Activated CD4-positive, alpha-beta T cell treated with anti-CD3 and anti-CD28 coated beads, Interleukin-2, Interleukin-6, amounts not matched to agents 100 ng/mL and 50 ng/mL, durations not matched to agents 16 hours and 8 hours (primary cell): Measurements from ENCODE around the gene TEX22.
A peak's percentile ranks its signal among the peaks of the same experiment; 100 is the strongest.
"Not testable (repeated sequence)": the region's sequence is repeated elsewhere in the genome, so short reads cannot be mapped to it uniquely, and the experiment has no call there.

Experiments
- DNase-seq: peaks from one replicate; pipeline ENCODE4 v3.0.0-alpha.2; 2020

Gene TEX22, protein sequence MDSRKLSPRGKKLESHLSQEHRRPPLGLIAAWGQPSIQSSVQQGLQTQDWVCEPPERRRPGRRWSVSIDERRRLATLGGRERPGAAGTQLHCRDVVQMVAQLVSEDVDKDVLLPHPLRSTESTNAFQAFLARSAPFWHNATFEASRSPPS

DNA sequence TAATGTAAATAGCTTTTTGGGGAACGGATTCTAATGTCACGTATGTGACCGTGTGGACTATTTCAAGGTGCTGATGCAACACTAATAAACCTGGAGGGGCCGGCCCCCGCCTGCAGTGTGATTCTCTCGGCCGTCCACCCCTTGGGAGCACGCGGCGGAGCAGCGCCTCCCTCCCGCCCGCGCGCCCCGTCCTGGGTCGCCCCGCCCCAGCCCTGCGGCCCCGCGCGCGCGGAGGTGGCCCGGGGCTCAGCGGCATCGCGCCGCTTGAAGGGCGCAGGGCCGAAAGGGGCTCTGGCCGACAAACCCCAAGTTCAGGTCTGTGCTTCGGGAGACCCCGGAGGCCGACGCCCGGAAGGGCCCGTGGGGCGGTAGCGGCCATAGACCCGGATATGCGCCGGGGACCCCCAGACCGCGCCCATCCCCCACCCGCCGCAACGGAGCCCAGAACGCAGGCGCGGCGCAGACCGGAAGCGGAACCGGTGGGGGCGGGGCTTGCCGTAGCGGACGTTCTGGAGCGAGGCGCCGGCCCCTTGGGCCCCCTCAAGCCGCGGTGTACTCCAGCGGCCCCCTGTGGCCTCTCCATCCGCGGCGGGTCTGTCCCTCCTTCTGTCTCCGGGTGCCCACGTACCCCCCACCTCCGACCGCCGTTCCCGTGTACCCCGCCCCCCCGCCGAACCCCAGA, at the start of gene TEX22:
TSS of gene TEX22 (plus strand) at position 495 of the 682 bp plus-strand sequence. CDS start 803 bp downstream, outside the sequence.
- DNase-seq = peak; percentile 92

DNA sequence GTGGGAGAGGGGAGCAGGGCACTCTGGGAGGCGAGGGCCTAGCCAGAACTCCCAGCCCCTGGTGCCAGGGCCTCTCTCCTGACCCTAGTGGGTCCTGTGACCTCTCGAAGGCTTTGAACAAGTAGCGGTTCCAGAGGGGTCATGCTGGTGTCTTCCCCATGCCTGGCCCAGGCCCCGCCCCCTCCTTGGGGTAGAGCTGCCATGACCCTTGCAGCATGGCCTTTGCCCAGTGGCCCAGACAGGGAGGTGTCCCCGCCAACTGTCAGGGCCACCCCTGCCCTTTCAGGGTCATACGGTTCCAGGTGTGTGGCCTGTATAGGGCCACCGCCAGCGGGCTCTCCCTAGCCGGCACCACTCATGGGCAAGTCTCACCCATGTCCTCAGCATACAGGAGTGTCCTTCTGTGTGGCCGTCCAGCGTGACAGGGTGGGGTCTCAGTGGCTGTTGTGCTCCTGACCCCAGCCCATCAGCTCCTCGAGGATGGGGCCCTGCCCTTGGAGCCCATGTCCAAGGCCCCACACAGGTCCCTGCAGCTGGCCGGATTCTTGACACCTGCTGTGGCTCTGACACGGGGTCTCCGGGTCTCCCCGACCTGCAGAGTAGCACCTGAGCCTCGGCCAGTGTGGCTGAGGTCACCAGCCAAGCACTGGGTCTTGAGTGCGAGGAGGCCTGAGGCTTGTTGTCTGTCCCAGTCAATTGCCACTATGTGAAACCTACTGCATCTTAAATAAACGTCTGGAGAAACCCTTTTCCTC, 49.2 kb upstream of the TEX22 start:
- no peak for DNase-seq

DNA sequence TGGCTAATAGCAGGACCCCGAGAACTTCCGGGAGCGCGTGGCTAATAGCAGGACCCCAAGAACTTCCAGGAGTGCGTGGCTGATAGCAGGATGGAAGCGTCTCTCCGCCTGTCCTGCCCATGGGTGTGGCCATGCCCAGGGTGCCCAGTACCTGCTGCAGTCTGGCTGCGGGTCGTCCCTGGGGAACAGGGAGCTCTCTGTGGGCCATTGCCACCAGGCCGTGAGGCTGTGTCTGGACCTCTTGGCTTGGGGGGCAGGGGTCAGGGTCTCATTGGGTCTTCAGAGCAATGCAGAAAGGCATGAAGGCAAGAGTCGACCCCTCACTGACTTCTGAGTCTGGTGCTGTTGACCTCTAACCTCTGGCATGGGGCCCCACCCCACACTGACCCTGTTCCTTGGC, 48.3 kb upstream of the TEX22 start:
- DNase-seq = no peak

GRCh38 chr14:105350450-105351244, 47.7 kb upstream of the TEX22 start:
- no peak for DNase-seq

DNA sequence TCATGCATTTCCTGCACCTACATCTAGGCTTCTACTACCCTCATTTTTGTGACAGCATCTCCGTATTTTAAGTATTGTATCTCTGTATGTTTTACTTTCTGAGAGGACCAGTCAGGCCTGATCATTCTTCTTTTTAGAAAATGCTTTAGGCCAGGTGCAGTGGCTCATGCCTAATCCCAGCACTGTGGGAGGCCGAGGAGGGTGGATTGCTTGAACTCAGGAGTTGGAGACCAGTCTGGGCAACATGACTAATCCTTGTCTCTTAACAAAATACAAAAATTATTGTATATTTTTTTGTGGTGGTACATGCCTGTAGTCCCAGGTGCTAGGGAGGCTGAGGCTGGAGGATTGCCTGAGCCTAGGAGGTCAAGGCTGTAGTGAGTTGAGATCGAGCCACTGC, 46.9 kb upstream of the TEX22 start:
- DNase-seq = no peak

- peak; percentile 92 for DNase-seq
Measured at GRCh38 chr14:105351920-105352851, 46.2 kb upstream of the TEX22 start.

DNA sequence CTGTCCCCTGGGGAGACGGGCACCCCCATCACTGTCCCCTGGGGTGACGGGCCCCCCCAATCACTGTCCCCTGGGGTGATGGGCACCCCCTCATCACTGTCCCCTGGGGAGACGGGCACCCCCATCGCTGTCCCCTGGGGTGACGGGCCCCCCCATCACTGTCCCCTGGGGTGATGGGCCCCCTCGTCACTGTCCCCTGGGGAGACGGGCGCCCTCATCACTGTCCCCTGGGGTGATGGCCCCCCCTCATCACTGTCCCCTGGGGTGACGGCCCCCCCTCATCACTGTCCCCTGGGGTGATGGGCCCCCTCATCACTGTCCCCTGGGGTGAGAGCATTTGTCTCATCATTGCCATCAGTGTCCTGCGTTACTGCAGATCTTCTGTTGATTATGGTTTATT, 45.2 kb upstream of the TEX22 start:
- no peak for DNase-seq

DNA sequence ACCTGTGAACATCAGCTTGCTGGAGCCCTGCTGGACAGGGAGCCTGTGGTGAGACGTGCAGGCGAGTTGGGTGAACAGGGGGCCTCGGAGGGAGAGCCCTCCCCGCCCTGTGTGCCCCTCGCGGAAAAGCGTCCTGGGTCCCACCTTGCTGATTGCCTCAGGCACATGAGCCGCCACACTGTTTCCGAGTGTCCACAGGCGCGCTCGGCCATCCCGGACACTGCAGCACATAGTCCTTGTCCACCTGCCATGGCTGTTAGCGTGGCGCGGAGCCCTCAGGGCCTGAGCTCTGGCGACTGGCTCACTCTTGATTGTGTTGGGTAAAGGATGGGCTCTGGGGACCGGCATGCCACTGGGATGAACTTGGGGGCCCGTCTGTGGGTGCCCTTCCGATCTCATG, 43.8 kb upstream of the TEX22 start:
- DNase-seq = no peak

- DNase-seq = no peak
Measured at GRCh38 chr14:105355049-105355575, 43.2 kb upstream of the TEX22 start.

- DNase-seq = no peak
Measured at GRCh38 chr14:105355850-105356604, 42.3 kb upstream of the TEX22 start.

GRCh38 chr14:105356927-105357326, 41.4 kb upstream of the TEX22 start:
- no peak for DNase-seq

DNA sequence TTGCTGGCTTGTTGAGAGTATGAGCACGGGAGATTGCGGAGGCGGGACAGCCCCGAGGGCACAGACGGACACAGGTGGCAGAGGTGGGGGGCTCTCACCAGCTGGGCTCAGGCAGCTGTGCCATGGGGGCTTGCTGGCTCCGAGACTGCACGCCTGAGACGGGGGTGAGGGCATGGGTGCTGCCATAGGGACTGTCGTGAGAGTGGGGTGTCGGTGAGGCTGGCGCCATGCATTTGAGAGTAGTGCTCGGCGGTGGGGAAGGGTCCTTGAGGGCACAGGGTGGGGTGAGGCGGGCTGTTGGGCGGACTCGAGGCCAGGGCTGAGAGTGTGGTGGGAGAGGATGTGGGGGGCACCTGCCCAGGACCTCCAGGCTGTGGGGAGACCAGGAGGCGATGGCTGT, 40.7 kb upstream of the TEX22 start:
- DNase-seq = no peak

GRCh38 chr14:105358140-105358846, 40.0 kb upstream of the TEX22 start:
- no peak for DNase-seq

GRCh38 chr14:105358943-105359342, 39.4 kb upstream of the TEX22 start:
- DNase-seq = no peak

GRCh38 chr14:105361412-105361811, 36.9 kb upstream of the TEX22 start:
- not testable (repeated sequence) for DNase-seq

DNA sequence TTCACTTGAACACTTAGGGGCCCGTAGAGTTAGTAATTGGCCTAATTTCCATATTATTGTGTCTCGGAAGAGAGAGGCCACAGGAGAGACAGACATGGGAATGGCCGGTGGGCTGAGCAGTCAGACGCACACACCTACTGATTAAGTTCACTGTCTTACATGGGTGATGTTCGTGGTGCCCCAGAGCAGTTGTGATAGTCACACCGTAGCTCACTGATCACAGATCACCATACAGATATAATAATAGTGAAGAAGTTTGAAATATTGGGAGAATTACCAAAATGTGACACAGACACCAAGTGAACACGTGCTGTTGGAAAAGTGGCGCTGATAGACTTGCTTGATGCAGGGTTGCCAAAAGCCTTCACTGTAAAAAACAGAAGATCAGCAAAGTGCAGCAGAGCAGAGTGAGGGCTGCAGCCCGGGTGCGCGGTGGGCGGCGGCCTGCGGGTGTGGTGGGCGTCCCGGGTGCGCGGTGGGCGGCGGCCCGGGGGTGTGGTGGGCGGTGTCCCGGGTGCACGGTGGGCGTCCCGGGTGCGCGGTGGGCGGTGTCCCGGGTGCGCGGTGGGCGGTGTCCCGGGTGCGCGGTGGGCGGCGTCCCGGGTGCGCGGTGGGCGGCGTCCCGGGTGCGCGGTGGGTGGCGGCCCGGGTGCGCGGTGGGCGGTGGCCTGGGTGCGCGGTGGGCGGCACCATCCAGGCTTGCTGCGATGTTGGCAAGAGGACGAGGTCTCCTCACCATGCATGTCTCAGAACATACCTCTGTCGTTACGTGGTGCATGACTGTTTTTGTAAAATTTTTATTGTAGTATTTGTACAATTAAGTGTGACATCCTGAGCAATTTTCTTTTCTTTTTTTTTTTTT, 34.3 kb upstream of the TEX22 start:
- no peak for DNase-seq

DNA sequence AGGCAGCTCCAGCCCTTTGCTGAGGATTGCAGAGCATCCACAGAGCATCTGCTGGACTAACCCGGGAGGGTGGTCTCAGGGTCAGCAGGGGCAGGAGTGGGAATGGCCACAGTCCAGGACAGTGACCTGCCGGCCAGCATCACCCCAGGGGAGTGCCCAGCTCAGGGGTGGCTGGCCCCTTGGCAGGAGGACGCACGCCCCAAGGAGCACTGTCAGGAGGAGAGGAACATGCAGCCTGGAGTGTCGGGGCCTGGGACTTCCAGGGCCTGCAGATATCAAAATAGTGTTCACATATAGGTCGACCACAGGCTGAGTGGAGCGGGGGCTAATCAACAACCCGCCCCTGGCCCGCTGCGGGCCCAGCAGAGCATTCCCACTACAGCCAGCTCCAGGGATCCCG, 33.2 kb upstream of the TEX22 start:
- no peak for DNase-seq

GRCh38 chr14:105365681-105366080, 32.7 kb upstream of the TEX22 start:
- no peak for DNase-seq

- DNase-seq = no peak
Measured at GRCh38 chr14:105366386-105367074, 31.8 kb upstream of the TEX22 start.
